Dermis blood vessel endothelial cell (primary cell): ENCODE measurements around the gene SCAP. TPM values are rescaled to one million over a fixed set of nuclear protein-coding genes. Genes with fewer than 3 reads are reported as not detected.
"Not testable (repeated sequence)": the region's sequence is repeated elsewhere in the genome, so short reads cannot be mapped to it uniquely, and the experiment has no call there.

Experiments used
- DNase-seq: peaks from one replicate; pipeline ENCODE4 v3.0.0; 2010
- total RNA-seq: library from RNA; depleted of rRNA; stranded (reverse); fragments of >200 nt; gene quantifications from 2 replicates; pipeline ENCODE4 v1.2.3, GENCODE V29; 2014

The SCAP gene
- 83.0 and 116 TPM in 2 replicates for total RNA-seq

- peak; percentile 87 for DNase-seq
Observed at GRCh38 chr3:47475570-47476329, at the start of gene SCAP. Gene SCAP, minus strand, starts transcription at chr3:47475941. Its CDS starts 32,948 bp downstream, at chr3:47442993.

GRCh38 chr3:47523310-47524073 is 47.8 kb upstream of the SCAP start:
- DNase-seq = no peak

GRCh38 chr3:47522082-47522987 is 46.6 kb upstream of the SCAP start:
- DNase-seq = peak; percentile 94

GRCh38 chr3:47520756-47521155 is 45.0 kb upstream of the SCAP start:
- no peak for DNase-seq

GRCh38 chr3:47517937-47518336 is 42.2 kb upstream of the SCAP start:
- no peak for DNase-seq

- DNase-seq = no peak
Observed at GRCh38 chr3:47515864-47516319, 40.2 kb upstream of the SCAP start.

GRCh38 chr3:47515100-47515499 is 39.4 kb upstream of the SCAP start:
- DNase-seq = no peak

- DNase-seq = peak; percentile 97
Observed at GRCh38 chr3:47513125-47513929, 37.6 kb upstream of the SCAP start, which contains the start of gene ELP6. Gene ELP6, minus strand, starts transcription at chr3:47513712. Its CDS starts 122 bp downstream, at chr3:47513590.

- DNase-seq = peak; percentile 46
Observed at GRCh38 chr3:47512416-47513124, 36.8 kb upstream of the SCAP start.

- not testable (repeated sequence) for DNase-seq
Observed at GRCh38 chr3:47505267-47505666, 29.5 kb upstream of the SCAP start.

- no peak for DNase-seq
Observed at GRCh38 chr3:47504113-47504512, 28.4 kb upstream of the SCAP start.

GRCh38 chr3:47503033-47503432 is 27.3 kb upstream of the SCAP start:
- DNase-seq = no peak

- no peak for DNase-seq
Observed at GRCh38 chr3:47496892-47497291, 21.2 kb upstream of the SCAP start.

GRCh38 chr3:47495886-47496285 is 20.1 kb upstream of the SCAP start:
- DNase-seq = no peak

- no peak for DNase-seq
Observed at GRCh38 chr3:47495111-47495510, 19.4 kb upstream of the SCAP start.

GRCh38 chr3:47491777-47492176 is 16.0 kb upstream of the SCAP start:
- DNase-seq = no peak

- DNase-seq = no peak
Observed at GRCh38 chr3:47491186-47491585, 15.4 kb upstream of the SCAP start.

- DNase-seq = no peak
Observed at GRCh38 chr3:47487265-47487664, 11.5 kb upstream of the SCAP start.

- DNase-seq = no peak
Observed at GRCh38 chr3:47485812-47486211, 10.1 kb upstream of the SCAP start.

GRCh38 chr3:47482366-47482765 is 6.6 kb upstream of the SCAP start:
- DNase-seq = no peak

- not testable (repeated sequence) for DNase-seq
Observed at GRCh38 chr3:47481763-47482162, 6.0 kb upstream of the SCAP start.
